H9 (cell line): Measurements from ENCODE around the gene SAMHD1. TPM values are rescaled to one million over a fixed set of nuclear protein-coding genes. Genes with fewer than 3 reads are reported as not detected.

Source experiments
- DNase-seq: peaks from one replicate; pipeline ENCODE4 v3.0.0-alpha.2; 2017
- H2AFZ ChIP-seq: one replicate; pipeline ENCODE4 v1.6.1; 2013; ENCODE audit warnings: mild to moderate bottlenecking, low read length, control low read depth, moderate library complexity
- H2AK5ac ChIP-seq: 2 replicates; pipeline ENCODE4 v1.6.1; 2013; ENCODE audit warnings: low read length, control low read depth, mixed read lengths; ENCODE audit not compliant: insufficient read length
- H2BK120ac ChIP-seq: one replicate; pipeline ENCODE4 v1.6.1; 2013; ENCODE audit warnings: low read depth, mild to moderate bottlenecking, low read length, control low read depth, inconsistent platforms; ENCODE audit not compliant: poor library complexity, severe bottlenecking
- H2BK12ac ChIP-seq: 2 replicates; pipeline ENCODE4 v1.6.1; 2013; ENCODE audit warnings: low read length, control low read depth, mixed read lengths, low read depth; ENCODE audit not compliant: insufficient read length
- H2BK15ac ChIP-seq: 2 replicates; pipeline ENCODE4 v1.6.1; 2013; ENCODE audit warnings: low read depth, low read length, control low read depth
- H2BK20ac ChIP-seq: one replicate; pipeline ENCODE4 v1.6.1; 2013; ENCODE audit warnings: low read depth, mild to moderate bottlenecking, low read length, control low read depth, inconsistent platforms; ENCODE audit not compliant: poor library complexity, severe bottlenecking
- H2BK5ac ChIP-seq: 2 replicates; pipeline ENCODE4 v1.6.1; 2013; ENCODE audit warnings: low read length, control low read depth, mixed read lengths; ENCODE audit not compliant: insufficient read length
- H3K14ac ChIP-seq: 2 replicates; pipeline ENCODE4 v1.6.1; 2013; ENCODE audit warnings: low read length, control low read depth; ENCODE audit not compliant: insufficient read depth
- H3K18ac ChIP-seq: 2 replicates; pipeline ENCODE4 v1.6.1; 2013; ENCODE audit warnings: low read depth, mild to moderate bottlenecking, mixed read lengths, low read length, control low read depth; ENCODE audit not compliant: insufficient read length
- H3K23ac ChIP-seq: 2 replicates; pipeline ENCODE4 v1.6.1; 2013; ENCODE audit warnings: low read length, control low read depth, mixed read lengths, low read depth; ENCODE audit not compliant: insufficient read length
- H3K23me2 ChIP-seq: 2 replicates; pipeline ENCODE4 v1.6.1; 2013; ENCODE audit warnings: low read depth, mild to moderate bottlenecking, mixed read lengths, low read length, control low read depth; ENCODE audit not compliant: insufficient read length, poor library complexity, severe bottlenecking
- H3K27ac ChIP-seq: 2 replicates; pipeline ENCODE4 v1.5.1; 2013; ENCODE audit warnings: low read length, control low read depth, mixed read lengths, low read depth; ENCODE audit not compliant: insufficient read length
- H3K27me3 ChIP-seq: 2 replicates; pipeline ENCODE4 v1.6.1; 2013; ENCODE audit warnings: low read length, control low read depth, inconsistent platforms; ENCODE audit not compliant: insufficient read depth
- H3K4ac ChIP-seq: 2 replicates; pipeline ENCODE4 v1.6.1; 2013; ENCODE audit warnings: low read depth, mild to moderate bottlenecking, control low read depth, inconsistent platforms, low read length, moderate library complexity
- H3K4me1 ChIP-seq: 2 replicates; pipeline ENCODE4 v1.6.1; 2013; ENCODE audit warnings: low read length, control low read depth, inconsistent platforms; ENCODE audit not compliant: insufficient read depth
- H3K4me2 ChIP-seq: 2 replicates; pipeline ENCODE4 v1.6.1; 2013; ENCODE audit warnings: low read length, control low read depth, mixed read lengths; ENCODE audit not compliant: insufficient read length, insufficient read depth
- H3K56ac ChIP-seq: 2 replicates; pipeline ENCODE4 v1.6.1; 2013; ENCODE audit warnings: low read depth, mild to moderate bottlenecking, mixed read lengths, low read length, control low read depth; ENCODE audit not compliant: insufficient read length
- H3K79me1 ChIP-seq: 2 replicates; pipeline ENCODE4 v1.6.1; 2013; ENCODE audit warnings: low read depth, mild to moderate bottlenecking, moderate library complexity, low read length, control low read depth, inconsistent platforms; ENCODE audit not compliant: insufficient read depth, poor library complexity, severe bottlenecking
- H3K79me2 ChIP-seq: 2 replicates; pipeline ENCODE4 v1.6.1; 2013; ENCODE audit warnings: low read length, control low read depth, inconsistent platforms; ENCODE audit not compliant: insufficient read depth
- H3K9ac ChIP-seq: 2 replicates; pipeline ENCODE4 v1.6.1; 2013; ENCODE audit warnings: low read length, control low read depth, mixed read lengths; ENCODE audit not compliant: insufficient read length; ENCODE audit errors: extremely low read depth
- H3K9me3 ChIP-seq: one replicate; pipeline ENCODE4 v1.6.1; 2013; ENCODE audit warnings: low read depth, low read length, inconsistent platforms; ENCODE audit not compliant: control insufficient read depth
- H3T11ph ChIP-seq: one replicate; pipeline ENCODE4 v1.6.1; 2013; ENCODE audit warnings: mild to moderate bottlenecking, low read length, control low read depth, inconsistent platforms
- H4K20me1 ChIP-seq: one replicate; pipeline ENCODE4 v1.6.1; 2013; ENCODE audit not compliant: control insufficient read depth, insufficient read length, insufficient read depth
- H4K5ac ChIP-seq: 2 replicates; pipeline ENCODE4 v1.6.1; 2013; ENCODE audit warnings: low read depth, mild to moderate bottlenecking, mixed read lengths, low read length, control low read depth; ENCODE audit not compliant: insufficient read length
- H4K8ac ChIP-seq: replicated peaks from 2 replicates; pipeline ENCODE4 v1.6.1; 2013; ENCODE audit warnings: low read length, control low read depth, mixed read lengths, low read depth; ENCODE audit not compliant: insufficient read length
- H4K91ac ChIP-seq: 2 replicates; pipeline ENCODE4 v1.6.1; 2013; ENCODE audit warnings: low read depth, mild to moderate bottlenecking, moderate library complexity, mixed read lengths, low read length, control low read depth; ENCODE audit not compliant: insufficient read length
- H3K27ac Mint-ChIP-seq, 3 experiments: 2 replicates in 2 of 3; 3 replicates in 1 of 3; pipeline ENCODE4 v1.8.0; 2020 to 2021; ENCODE audit warnings: mixed read lengths in 3 of 3, mild to moderate bottlenecking in 1 of 3, moderate library complexity in 1 of 3
- H3K27me3 Mint-ChIP-seq: 2 replicates; pipeline ENCODE4 v1.8.0; 2021; ENCODE audit warnings: low read depth, mild to moderate bottlenecking, moderate library complexity, mixed read lengths
- H3K36me3 Mint-ChIP-seq, 3 experiments: 2 replicates in 2 of 3; 3 replicates in 1 of 3; pipeline ENCODE4 v1.8.0; 2020 to 2021; ENCODE audit warnings: low read depth in 3 of 3, mixed read lengths in 3 of 3; ENCODE audit not compliant: insufficient read depth in 1 of 3
- H3K4me1 Mint-ChIP-seq, 2 experiments: 2 replicates each; pipeline ENCODE4 v1.8.0; 2020; ENCODE audit warnings: mixed read lengths in 2 of 2
- H3K4me3 Mint-ChIP-seq, 2 experiments: 2 replicates in 1 of 2; 3 replicates in 1 of 2; pipeline ENCODE4 v1.8.0; 2020 to 2021; ENCODE audit warnings: mild to moderate bottlenecking in 2 of 2, mixed read lengths in 2 of 2, moderate library complexity in 1 of 2
- H3K9me3 Mint-ChIP-seq, 2 experiments: 2 replicates in 1 of 2; 3 replicates in 1 of 2; pipeline ENCODE4 v1.8.0; 2020; ENCODE audit warnings: mild to moderate bottlenecking in 2 of 2, mixed read lengths in 2 of 2, moderate library complexity in 1 of 2
- CTCF ChIP-seq: fragments of 200-600 bp; sonication (generic); conservative IDR thresholded peaks from 3 replicates; pipeline ENCODE4 v1.8.0; 2021; ENCODE audit warnings: antibody characterized with exemption, mild to moderate bottlenecking
- whole genome bisulfite sequencing: extraction: QIAGEN DNeasy Blood & Tissue Kit; methylation state at CpG from one replicate; pipeline ENCODE4 v1.1.7; 2013; ENCODE audit warnings: missing lambda C conversion rate, low lambda C conversion rate, mixed read lengths; ENCODE audit not compliant: insufficient read length; ENCODE audit errors: extremely low coverage; 5-methylcytosine and 5-hydroxymethylcytosine counted together
- total RNA-seq: library from RNA; stranded (reverse); gene quantifications from 2 replicates; pipeline ENCODE4 v1.2.1, GENCODE V29; 2021

SAMHD1 gene
- total RNA-seq, 1 experiment from 2014 or later, result 53.1 TPM

GRCh38 chr20:36885356-36885755 lies 66.2 kb downstream of the SAMHD1 start:
- H3K36me3 Mint-ChIP-seq, result peaks cover 0 to 7% (median 7%) of the 10 kb centered on the region in 3 experiments; a peak in 5 of 7 replicates
- no peak overlapping the region for H2BK120ac ChIP-seq
- H2BK15ac ChIP-seq, result no peak overlapping the region
- no peak overlapping the region for H3K23ac ChIP-seq
- WGBS, result no CpG with 5 or more reads among the region's 8 CpGs
- H3K9me3 Mint-ChIP-seq, result no peaks in the 10 kb centered on the region
- H4K20me1 ChIP-seq, result no peaks in the 10 kb centered on the region
- no peak overlapping the region for H4K91ac ChIP-seq
- peaks cover 16 to 21% of the 10 kb centered on the region in 2 experiments for H3K4me1 Mint-ChIP-seq
- no peaks in the 10 kb centered on the region for H3K9me3 ChIP-seq
- no peaks in the 10 kb centered on the region for H3K79me2 ChIP-seq
- H3K27me3 ChIP-seq, result no peaks in the 10 kb centered on the region
- H3K4me3 Mint-ChIP-seq, result no peak overlapping the region
- peaks cover 2% of the 10 kb centered on the region; the same call in 1 of the 2 replicates for H3K27me3 Mint-ChIP-seq
- H3K56ac ChIP-seq, result no peak overlapping the region
- no peak overlapping the region for H2BK12ac ChIP-seq
- H3K27ac ChIP-seq, result no peak overlapping the region
- DNase-seq, result no peak
- H3T11ph ChIP-seq, result no peak overlapping the region
- no peaks in the 10 kb centered on the region for H3K79me1 ChIP-seq
- no peak overlapping the region for H4K5ac ChIP-seq
- H3K4me1 ChIP-seq, result no peaks in the 10 kb centered on the region; the same call in none of the 2 replicates
- no peak overlapping the region for H2BK5ac ChIP-seq
- H2AK5ac ChIP-seq, result no peak overlapping the region
- H3K4me2 ChIP-seq, result no peak overlapping the region
- H3K18ac ChIP-seq, result no peak overlapping the region
- no peak; the same call in none of the 3 replicates for TF ChIP-seq CTCF
- H2BK20ac ChIP-seq, result no peak overlapping the region
- H3K14ac ChIP-seq, result no peak overlapping the region
- H3K27ac Mint-ChIP-seq, result no peak overlapping the region
- H3K23me2 ChIP-seq, result no peaks in the 10 kb centered on the region
- no peak overlapping the region for H3K9ac ChIP-seq
- H2AFZ ChIP-seq, result no peak overlapping the region
- H3K4ac ChIP-seq, result no peak overlapping the region
- H4K8ac ChIP-seq, result no peak overlapping the region
